ENCODE data around the gene KCNQ2. TPM values are rescaled to one million over a fixed set of nuclear protein-coding genes. Genes with fewer than 3 reads are reported as not detected.

KCNQ2 gene
- total and polyA plus RNA-seq, 12 donors, result 0.03 to 3.8 (median 1.4) TPM; not detected in 7

DNA sequence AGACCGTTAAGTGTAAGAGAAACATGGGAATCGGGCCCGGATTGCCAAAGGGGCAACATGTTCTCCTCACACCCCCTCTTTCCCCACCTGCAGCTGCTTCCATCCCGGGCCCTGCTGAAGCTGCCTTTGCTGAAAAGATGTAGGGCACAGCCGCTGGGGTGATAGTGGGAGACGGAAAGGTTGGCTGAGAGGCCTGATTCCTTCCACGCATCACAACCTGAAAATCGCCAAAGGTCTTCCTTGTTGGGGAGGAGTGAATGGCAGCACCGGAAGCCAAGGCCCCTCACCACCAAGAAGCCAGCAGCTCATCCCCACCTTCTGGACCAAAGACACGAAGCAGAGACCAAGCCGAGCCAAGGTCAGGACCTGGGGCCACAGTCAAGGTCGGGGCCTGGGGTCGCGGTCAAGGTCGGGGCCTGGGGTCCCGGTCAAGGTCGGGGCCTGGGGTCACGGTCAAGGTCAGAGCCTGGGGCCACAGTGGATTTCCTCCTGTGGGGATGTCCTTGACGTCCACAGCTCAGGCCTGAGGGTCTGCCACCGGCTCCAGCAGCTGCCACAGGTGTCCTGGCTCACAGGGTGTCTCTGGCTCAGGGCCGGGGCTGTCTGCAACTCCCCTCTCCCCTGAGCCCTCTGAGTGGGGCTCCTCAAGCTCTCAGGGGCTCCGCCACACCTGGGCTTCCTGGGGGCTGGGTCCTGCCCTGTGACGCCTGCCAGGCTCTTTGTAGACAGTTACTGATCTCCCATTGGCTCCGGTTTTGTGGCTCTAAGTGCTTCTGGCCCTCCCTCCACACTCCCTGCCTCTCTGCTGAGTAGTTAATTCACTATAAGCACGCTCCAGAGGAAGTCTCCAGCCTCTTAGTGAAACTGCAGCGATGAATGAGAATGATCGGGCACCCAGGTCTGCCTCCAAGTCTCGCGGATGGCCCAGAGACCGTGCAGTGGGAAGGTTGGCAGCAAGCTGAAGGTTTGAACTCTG lies 105.8 kb downstream of the KCNQ2 start:
- Histone ChIP-seq H3K36me3 (no peaks in the 10 kb centered on the region), H3K9me3 (no peaks in the 10 kb centered on the region), H3K4me1 (peaks cover 4 to 15% (median 10%) of the 10 kb centered on the region in 9 donors), H3K4me3 (no peak overlapping the region), H3K27me3 (peaks cover 2 to 40% (median 35%) of the 10 kb centered on the region in 7 donors), H3K27ac (no peak overlapping the region)
- 77 to 82% methylated on average over 30 of the region's 30 CpGs for WGBS, 2 donors
- ATAC-seq, result no peak
- TF ChIP-seq, protein P1, sequence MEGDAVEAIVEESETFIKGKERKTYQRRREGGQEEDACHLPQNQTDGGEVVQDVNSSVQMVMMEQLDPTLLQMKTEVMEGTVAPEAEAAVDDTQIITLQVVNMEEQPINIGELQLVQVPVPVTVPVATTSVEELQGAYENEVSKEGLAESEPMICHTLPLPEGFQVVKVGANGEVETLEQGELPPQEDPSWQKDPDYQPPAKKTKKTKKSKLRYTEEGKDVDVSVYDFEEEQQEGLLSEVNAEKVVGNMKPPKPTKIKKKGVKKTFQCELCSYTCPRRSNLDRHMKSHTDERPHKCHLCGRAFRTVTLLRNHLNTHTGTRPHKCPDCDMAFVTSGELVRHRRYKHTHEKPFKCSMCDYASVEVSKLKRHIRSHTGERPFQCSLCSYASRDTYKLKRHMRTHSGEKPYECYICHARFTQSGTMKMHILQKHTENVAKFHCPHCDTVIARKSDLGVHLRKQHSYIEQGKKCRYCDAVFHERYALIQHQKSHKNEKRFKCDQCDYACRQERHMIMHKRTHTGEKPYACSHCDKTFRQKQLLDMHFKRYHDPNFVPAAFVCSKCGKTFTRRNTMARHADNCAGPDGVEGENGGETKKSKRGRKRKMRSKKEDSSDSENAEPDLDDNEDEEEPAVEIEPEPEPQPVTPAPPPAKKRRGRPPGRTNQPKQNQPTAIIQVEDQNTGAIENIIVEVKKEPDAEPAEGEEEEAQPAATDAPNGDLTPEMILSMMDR (IDR thresholded peaks at IDR 0.05), result no peak
- peak in 1 of 2 donors; percentile 11 for DNase-seq
- intact Hi-C loops (cut with DNase I), result no loop called here

DNA sequence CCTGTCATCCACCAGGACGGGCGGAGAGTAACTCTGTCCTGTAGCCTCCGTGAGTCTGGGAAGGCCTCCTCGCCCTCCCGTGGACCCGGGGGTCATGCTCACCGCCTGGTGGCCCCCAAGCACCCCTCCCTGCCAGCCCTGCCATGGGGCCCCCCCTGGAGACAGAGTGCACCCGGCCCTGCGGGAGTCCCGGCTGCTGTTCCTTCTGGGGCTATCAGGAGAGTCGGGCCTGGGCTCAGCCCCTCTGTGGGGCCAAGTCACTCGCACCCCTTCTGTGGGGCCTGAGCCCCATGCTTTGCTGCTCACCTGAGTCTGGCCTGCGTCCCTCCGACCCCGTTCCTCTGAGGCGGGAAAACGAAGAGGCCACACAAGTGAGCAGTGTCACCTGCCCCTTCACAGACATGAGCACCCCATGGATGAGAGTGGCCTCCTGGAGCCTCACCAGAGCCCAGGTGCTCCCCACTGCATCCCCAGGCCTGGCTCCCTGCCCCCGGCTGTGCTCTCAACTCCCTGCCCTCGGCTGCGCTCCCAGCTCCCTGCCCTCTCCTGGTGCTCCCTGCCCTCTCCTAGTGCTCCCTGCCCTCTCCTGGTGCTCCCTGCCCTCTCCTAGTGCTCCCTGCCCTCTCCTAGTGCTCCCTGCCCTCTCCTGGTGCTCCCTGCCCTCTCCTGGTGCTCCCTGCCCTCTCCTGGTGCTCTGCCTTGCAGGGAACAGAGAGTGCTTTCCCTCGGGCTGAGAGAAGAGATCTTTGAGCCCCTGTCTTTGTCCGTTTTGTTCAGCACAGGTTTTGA lies 106.7 kb downstream of the KCNQ2 start:
- peaks cover 4 to 44% (median 36%) of the 10 kb centered on the region in 7 donors for H3K27me3 ChIP-seq
- peaks cover 0 to 9% (median 4%) of the 10 kb centered on the region in 9 donors for H3K4me1 ChIP-seq
- TF ChIP-seq, protein P1 (IDR thresholded peaks at IDR 0.05), result no peak
- no peaks in the 10 kb centered on the region for H3K9me3 ChIP-seq
- H3K27ac ChIP-seq, result no peak overlapping the region
- WGBS, 2 donors, result 85 to 87% methylated on average over 21 to 22 of the region's 22 CpGs
- intact Hi-C loops (cut with DNase I), result no loop called here
- H3K4me3 ChIP-seq, result no peak overlapping the region
- DNase-seq (peak in 1 of 2 donors; percentile 5), ATAC-seq (no peak)
- no peaks in the 10 kb centered on the region for H3K36me3 ChIP-seq

DNA sequence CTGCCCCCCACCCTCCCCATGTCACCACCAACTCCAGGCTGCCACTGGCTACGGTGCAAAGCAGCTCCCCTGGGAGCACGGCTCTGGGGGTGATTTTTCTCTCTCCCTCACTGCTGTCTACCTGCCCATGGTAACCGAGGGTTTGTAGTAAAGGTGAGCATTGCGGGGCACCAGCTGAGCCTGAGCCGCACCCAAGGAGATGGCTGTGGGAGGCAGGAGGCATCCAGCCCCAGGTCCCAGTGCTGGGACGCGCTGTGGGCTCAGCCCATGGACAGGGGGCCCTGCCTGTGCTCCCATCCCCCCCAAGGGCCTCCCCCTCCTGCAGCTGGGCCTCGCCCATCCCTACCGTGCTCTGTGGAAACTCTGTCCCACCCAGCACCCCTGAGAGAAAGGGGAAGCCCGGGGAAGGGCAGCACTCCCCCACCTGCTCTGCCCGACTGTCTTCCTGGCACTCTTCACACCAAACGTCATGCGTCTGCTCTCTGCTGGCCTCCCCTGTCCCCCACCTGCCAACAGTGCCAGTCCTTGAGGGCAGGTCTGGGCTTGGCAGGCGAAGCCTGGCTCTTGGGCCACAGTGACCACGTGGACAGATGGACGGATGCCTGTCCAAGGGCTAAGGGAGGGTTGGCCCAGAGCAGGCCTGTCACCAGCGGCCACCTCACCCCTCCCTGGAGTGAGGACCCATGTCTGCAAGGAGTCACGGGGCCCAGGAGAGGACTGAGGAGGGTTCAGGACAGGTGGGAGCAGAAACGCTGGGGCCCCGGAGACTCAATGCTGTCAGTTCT lies 107.5 kb downstream of the KCNQ2 start:
- H3K4me3 ChIP-seq, result no peak overlapping the region
- TF ChIP-seq, protein P1 (IDR thresholded peaks at IDR 0.05), result no peak
- intact Hi-C loops (cut with DNase I), result no loop called here
- no peaks in the 10 kb centered on the region for H3K36me3 ChIP-seq
- DNase-seq, result peak in 1 of 2 donors; percentile 7
- no peaks in the 10 kb centered on the region for H3K9me3 ChIP-seq
- peaks cover 0 to 9% (median 0%) of the 10 kb centered on the region in 9 donors for H3K4me1 ChIP-seq
- peaks cover 4 to 52% (median 38%) of the 10 kb centered on the region in 7 donors for H3K27me3 ChIP-seq
- H3K27ac ChIP-seq, result no peak overlapping the region
- WGBS, 2 donors, result 77 to 80% methylated on average over 19 to 20 of the region's 20 CpGs
- peak in 3 of 8 donors; percentile 13 to 62 (median 29) for ATAC-seq

All from heart right ventricle (tissue), 16 donors.